Femur (tissue), 1 donor: Measurements from ENCODE around the gene ARHGAP25.
A peak's percentile ranks its signal among the peaks of the same experiment; 100 is the strongest.
"Not testable (repeated sequence)": the region's sequence is repeated elsewhere in the genome, so short reads cannot be mapped to it uniquely, and the experiment has no call there.

ENCODE experiments used
- DNase-seq: peaks from one replicate; pipeline ENCODE4 v3.0.0-alpha.2; 2017

The ARHGAP25 gene

GRCh38 chr2:68800517-68800916, 65.9 kb downstream of the ARHGAP25 start:
- DNase-seq, result no peak

GRCh38 chr2:68802161-68802560, 67.5 kb downstream of the ARHGAP25 start:
- DNase-seq, result not testable (repeated sequence)

- no peak for DNase-seq
Observed at GRCh38 chr2:68805025-68805424, 70.4 kb downstream of the ARHGAP25 start.

GRCh38 chr2:68806511-68807109, 72.0 kb downstream of the ARHGAP25 start:
- DNase-seq, result no peak

GRCh38 chr2:68807821-68808266, 73.2 kb downstream of the ARHGAP25 start:
- DNase-seq, result no peak

GRCh38 chr2:68809324-68810240, 75.0 kb downstream of the ARHGAP25 start:
- no peak for DNase-seq

- DNase-seq, result peak; percentile 66
Observed at GRCh38 chr2:68811364-68811763, 76.8 kb downstream of the ARHGAP25 start.

- peak; percentile 49 for DNase-seq
Observed at GRCh38 chr2:68812251-68812650, 77.6 kb downstream of the ARHGAP25 start.

- DNase-seq, result peak; percentile 32
Observed at GRCh38 chr2:68813596-68813995, 79.0 kb downstream of the ARHGAP25 start.

GRCh38 chr2:68817306-68817705, 82.7 kb downstream of the ARHGAP25 start:
- no peak for DNase-seq

GRCh38 chr2:68819556-68819955, 84.9 kb downstream of the ARHGAP25 start:
- DNase-seq, result no peak

GRCh38 chr2:68822207-68822872, 87.7 kb downstream of the ARHGAP25 start:
- DNase-seq, result no peak

GRCh38 chr2:68824831-68825230, 90.2 kb downstream of the ARHGAP25 start:
- no peak for DNase-seq

GRCh38 chr2:68825866-68826265, 91.3 kb downstream of the ARHGAP25 start:
- no peak for DNase-seq

- no peak for DNase-seq
Observed at GRCh38 chr2:68827666-68828065, 93.1 kb downstream of the ARHGAP25 start.

GRCh38 chr2:68828887-68829708, 94.5 kb downstream of the ARHGAP25 start:
- DNase-seq, result peak; percentile 94

- DNase-seq, result no peak
Observed at GRCh38 chr2:68829749-68830148, 95.1 kb downstream of the ARHGAP25 start.

- DNase-seq, result peak; percentile 47
Observed at GRCh38 chr2:68831686-68832232, 97.1 kb downstream of the ARHGAP25 start.

GRCh38 chr2:68832233-68832869, 97.7 kb downstream of the ARHGAP25 start:
- DNase-seq, result peak; percentile 76

- DNase-seq, result no peak
Observed at GRCh38 chr2:68833162-68833561, 98.6 kb downstream of the ARHGAP25 start.

- no peak for DNase-seq
Observed at GRCh38 chr2:68834737-68835376, 100.2 kb downstream of the ARHGAP25 start.
